Common myeloid progenitor, CD34-positive (primary cell): ENCODE measurements around the gene SNN.
A peak's percentile ranks its signal among the peaks of the same experiment; 100 is the strongest.

Experiments used
- CTCF ChIA-PET: fragments of 350-600 bp; sonication (Branson Sonifier 250); formaldehyde crosslinking; loops from one replicate; lab custom pipeline; 2021; ENCODE audit warnings: antibody characterized with exemption; lab: Charles Lee
- POLR2A ChIA-PET: fragments of 350-600 bp; sonication (Branson Sonifier 250); formaldehyde crosslinking; loops from one replicate; lab custom pipeline; 2021; ENCODE audit warnings: antibody characterized with exemption; lab: Charles Lee
- DNase-seq, 3 donors: peaks; one replicate each; pipeline versions ENCODE4 v3.0.0 to v3.0.0-alpha.2; 2013
- H3K27ac ChIP-seq, 2 experiments: 1 replicate in 1 of 2; 2 replicates in 1 of 2; pipeline ENCODE4 v1.7.0; 2013; ENCODE audit warnings: inconsistent platforms in 2 of 2, low read length in 2 of 2, mild to moderate bottlenecking in 2 of 2, low read depth in 1 of 2, moderate library complexity in 1 of 2; ENCODE audit not compliant: severe bottlenecking in 2 of 2, insufficient read depth in 1 of 2, poor library complexity in 1 of 2
- H3K27me3 ChIP-seq, 5 experiments: replicated peaks in 2 of 5; 1 replicate in 3 of 5; 2 replicates in 2 of 5; pipeline versions ENCODE4 v1.6.1 to v1.7.0; 2013; ENCODE audit warnings: low read length in 4 of 5, mild to moderate bottlenecking in 2 of 5, moderate library complexity in 2 of 5, inconsistent platforms in 1 of 5; ENCODE audit not compliant: insufficient read depth in 5 of 5, control insufficient read depth in 4 of 5
- H3K36me3 ChIP-seq, 4 experiments: 1 replicate in 2 of 4; 2 replicates in 2 of 4; pipeline versions ENCODE4 v1.6.1 to v1.7.0; 2013; ENCODE audit warnings: low read length in 3 of 4, control low read depth in 1 of 4, mild to moderate bottlenecking in 1 of 4; ENCODE audit not compliant: control insufficient read depth in 4 of 4, insufficient read depth in 4 of 4
- H3K4me1 ChIP-seq, 4 experiments: 1 replicate in 3 of 4; 2 replicates in 1 of 4; pipeline versions ENCODE4 v1.6.1 to v1.7.1; 2013; ENCODE audit warnings: low read length in 3 of 4, mild to moderate bottlenecking in 3 of 4, control low read depth in 1 of 4, inconsistent platforms in 1 of 4, moderate library complexity in 1 of 4; ENCODE audit not compliant: control insufficient read depth in 4 of 4, insufficient read depth in 4 of 4; ENCODE audit errors: control extremely low read depth in 1 of 4
- H3K4me3 ChIP-seq, 7 experiments: 1 replicate in 4 of 7; 2 replicates in 3 of 7; pipeline versions ENCODE4 v1.5.1 to v1.7.0; 2013; ENCODE audit warnings: mild to moderate bottlenecking in 7 of 7, low read length in 6 of 7, moderate library complexity in 6 of 7, inconsistent platforms in 2 of 7, low read depth in 2 of 7, control low read depth in 1 of 7; ENCODE audit not compliant: insufficient read depth in 4 of 7, control insufficient read depth in 1 of 7; ENCODE audit errors: extremely low read depth in 1 of 7
- H3K9me3 ChIP-seq, 5 experiments: 1 replicate in 4 of 5; 2 replicates in 1 of 5; pipeline versions ENCODE4 v1.6.1 to v1.7.1; 2013; ENCODE audit warnings: low read length in 4 of 5, mild to moderate bottlenecking in 2 of 5, inconsistent platforms in 1 of 5, low read depth in 1 of 5, moderate library complexity in 1 of 5; ENCODE audit not compliant: control insufficient read depth in 4 of 5, insufficient read depth in 2 of 5; ENCODE audit errors: control extremely low read depth in 1 of 5
- WGBS: methylation state at CpG from one replicate; pipeline ENCODE4 v1.1.5; 2013; ENCODE audit not compliant: insufficient coverage; 5-methylcytosine and 5-hydroxymethylcytosine counted together

The SNN gene

GRCh38 chr16:11657556-11657955 is 10.7 kb upstream of the SNN start:
- Histone ChIP-seq H3K4me3 (no peak overlapping the region), H3K9me3 (no peaks in the 10 kb centered on the region), H3K27me3 (no peaks in the 10 kb centered on the region), H3K27ac (no peak overlapping the region), H3K4me1 (peaks cover 0 to 5% (median 2%) of the 10 kb centered on the region in 4 experiments), H3K36me3 (no peaks in the 10 kb centered on the region)
- POLR2A ChIA-PET: interaction anchor here (0.6 kb wide), 1 partner anchor 62 kb away, joined by 3 read pairs; no protein-coding TSS in a partner anchor
- DNase-seq: no peak
- 100% methylated on average over 6 of the region's 8 CpGs for WGBS
- CTCF ChIA-PET: interaction anchor here (1.4 kb wide), 1 partner anchor 125 kb away, joined by 4 read pairs; no protein-coding TSS in a partner anchor

GRCh38 chr16:11658896-11659708 is 9.2 kb upstream of the SNN start:
- Histone ChIP-seq H3K36me3 (no peaks in the 10 kb centered on the region), H3K4me3 (no peak overlapping the region), H3K9me3 (no peaks in the 10 kb centered on the region), H3K27me3 (no peaks in the 10 kb centered on the region), H3K27ac (no peak overlapping the region), H3K4me1 (peaks cover 0 to 5% (median 2%) of the 10 kb centered on the region in 4 experiments)
- over 99% methylated on average over 18 of the region's 19 CpGs for WGBS
- no peak for DNase-seq
- CTCF ChIA-PET: interaction anchor here (0.8 kb wide), 1 partner anchor 8 kb away, joined by 3 read pairs; no protein-coding TSS in a partner anchor
- POLR2A ChIA-PET: no interaction called here

- Histone ChIP-seq H3K36me3 (no peaks in the 10 kb centered on the region), H3K9me3 (no peaks in the 10 kb centered on the region), H3K4me1 (peaks cover 3 to 10% (median 7%) of the 10 kb centered on the region in 4 experiments), H3K27ac (no peak overlapping the region), H3K4me3 (no peak overlapping the region), H3K27me3 (no peaks in the 10 kb centered on the region)
- WGBS: 95% methylated on average over 4 of the region's 12 CpGs
- ChIA-PET POLR2A (interaction anchor here (0.6 kb wide), 1 partner anchor 41 kb away, joined by 6 read pairs; no protein-coding TSS in a partner anchor), CTCF (interaction anchor here (0.8 to 0.9 kb wide), 2 partner anchors 17 to 20 kb away, joined by 4 to 5 read pairs; no protein-coding TSS in a partner anchor)
- DNase-seq: no peak
Observed at GRCh38 chr16:11660565-11660964, 7.7 kb upstream of the SNN start.

GRCh38 chr16:11662582-11662981 is 5.7 kb upstream of the SNN start:
- H3K27ac ChIP-seq: no peak overlapping the region
- 100% methylated on average over 5 of the region's 5 CpGs for WGBS
- POLR2A ChIA-PET: no interaction called here
- no peaks in the 10 kb centered on the region for H3K9me3 ChIP-seq
- H3K4me3 ChIP-seq: no peak overlapping the region
- no peaks in the 10 kb centered on the region for H3K27me3 ChIP-seq
- peaks cover 3 to 18% (median 14%) of the 10 kb centered on the region in 4 experiments for H3K4me1 ChIP-seq
- DNase-seq: no peak
- H3K36me3 ChIP-seq: no peaks in the 10 kb centered on the region
- CTCF ChIA-PET: no interaction called here

GRCh38 chr16:11665071-11665491 is 3.2 kb upstream of the SNN start:
- WGBS: 10% methylated on average over 2 of the region's 11 CpGs
- H3K27me3 ChIP-seq: no peaks in the 10 kb centered on the region
- peaks cover 5 to 37% (median 32%) of the 10 kb centered on the region in 4 experiments for H3K4me1 ChIP-seq
- H3K4me3 ChIP-seq: peak overlapping the region in 1 of 7 experiments; percentile 5
- no peaks in the 10 kb centered on the region for H3K9me3 ChIP-seq
- ChIA-PET POLR2A (no interaction called here), CTCF (interaction anchor here (1.5 to 1.7 kb wide), 2 partner anchors 13 kb away, joined by 3 to 7 read pairs; no protein-coding TSS in a partner anchor)
- H3K36me3 ChIP-seq: no peaks in the 10 kb centered on the region
- no peak overlapping the region for H3K27ac ChIP-seq
- DNase-seq: peak in 1 of 3 donors; percentile 26

- H3K9me3 ChIP-seq: no peaks in the 10 kb centered on the region
- no peaks in the 10 kb centered on the region for H3K36me3 ChIP-seq
- WGBS: 70% methylated on average over 8 of the region's 14 CpGs
- no peak overlapping the region for H3K4me3 ChIP-seq
- POLR2A ChIA-PET: no interaction called here
- H3K27me3 ChIP-seq: no peaks in the 10 kb centered on the region
- peaks cover 5 to 47% (median 38%) of the 10 kb centered on the region in 4 experiments for H3K4me1 ChIP-seq
- H3K27ac ChIP-seq: no peak overlapping the region
- CTCF ChIA-PET: interaction anchor here (0.6 to 1.5 kb wide), 2 partner anchors 10 to 11 kb away, joined by 3 read pairs; no protein-coding TSS in a partner anchor
- DNase-seq: peak in 1 of 3 donors; percentile 54
Observed at GRCh38 chr16:11666103-11667055, 1.9 kb upstream of the SNN start.
